GM19240 (cell line): ENCODE results near the gene DDR2.

Experiments used
- DNase-seq: peaks from one replicate; pipeline ENCODE4 v3.0.0; 2011; ENCODE audit warnings: low spot score; ENCODE audit not compliant: insufficient read length

Gene DDR2

GRCh38 chr1:162671664-162672410 is 39.6 kb downstream of the DDR2 start:
- no peak for DNase-seq

GRCh38 chr1:162672622-162673260 is 40.5 kb downstream of the DDR2 start:
- DNase-seq, result no peak

GRCh38 chr1:162674034-162674608 is 41.9 kb downstream of the DDR2 start:
- DNase-seq, result no peak

- DNase-seq, result no peak
Measured at GRCh38 chr1:162676087-162676486, 43.8 kb downstream of the DDR2 start.

- DNase-seq, result no peak
Measured at GRCh38 chr1:162676750-162677149, 44.5 kb downstream of the DDR2 start.

- DNase-seq, result no peak
Measured at GRCh38 chr1:162677607-162678371, 45.5 kb downstream of the DDR2 start.

- DNase-seq, result no peak
Measured at GRCh38 chr1:162678439-162678838, 46.2 kb downstream of the DDR2 start.

- DNase-seq, result no peak
Measured at GRCh38 chr1:162679298-162679697, 47.0 kb downstream of the DDR2 start.

- no peak for DNase-seq
Measured at GRCh38 chr1:162680419-162681121, 48.3 kb downstream of the DDR2 start.

- no peak for DNase-seq
Measured at GRCh38 chr1:162681122-162681436, 48.8 kb downstream of the DDR2 start.

- no peak for DNase-seq
Measured at GRCh38 chr1:162682013-162682419, 49.8 kb downstream of the DDR2 start.

GRCh38 chr1:162687870-162688269 is 55.6 kb downstream of the DDR2 start:
- DNase-seq, result no peak

- no peak for DNase-seq
Measured at GRCh38 chr1:162688521-162688920, 56.3 kb downstream of the DDR2 start.

- DNase-seq, result no peak
Measured at GRCh38 chr1:162688931-162689330, 56.7 kb downstream of the DDR2 start.

- DNase-seq, result no peak
Measured at GRCh38 chr1:162689745-162690671, 57.7 kb downstream of the DDR2 start.

GRCh38 chr1:162690672-162691434 is 58.6 kb downstream of the DDR2 start:
- no peak for DNase-seq

GRCh38 chr1:162691999-162692575 is 59.8 kb downstream of the DDR2 start:
- no peak for DNase-seq

- no peak for DNase-seq
Measured at GRCh38 chr1:162694911-162695310, 62.6 kb downstream of the DDR2 start.

GRCh38 chr1:162695687-162696086 is 63.4 kb downstream of the DDR2 start:
- no peak for DNase-seq
